CD1c-positive myeloid dendritic cell (primary cell): ENCODE results near the gene IRGM.

ENCODE experiments used
- DNase-seq: peaks from one replicate; pipeline ENCODE4 v3.0.0-alpha.2; 2016; ENCODE audit errors: extremely low spot score

Gene IRGM

DNA sequence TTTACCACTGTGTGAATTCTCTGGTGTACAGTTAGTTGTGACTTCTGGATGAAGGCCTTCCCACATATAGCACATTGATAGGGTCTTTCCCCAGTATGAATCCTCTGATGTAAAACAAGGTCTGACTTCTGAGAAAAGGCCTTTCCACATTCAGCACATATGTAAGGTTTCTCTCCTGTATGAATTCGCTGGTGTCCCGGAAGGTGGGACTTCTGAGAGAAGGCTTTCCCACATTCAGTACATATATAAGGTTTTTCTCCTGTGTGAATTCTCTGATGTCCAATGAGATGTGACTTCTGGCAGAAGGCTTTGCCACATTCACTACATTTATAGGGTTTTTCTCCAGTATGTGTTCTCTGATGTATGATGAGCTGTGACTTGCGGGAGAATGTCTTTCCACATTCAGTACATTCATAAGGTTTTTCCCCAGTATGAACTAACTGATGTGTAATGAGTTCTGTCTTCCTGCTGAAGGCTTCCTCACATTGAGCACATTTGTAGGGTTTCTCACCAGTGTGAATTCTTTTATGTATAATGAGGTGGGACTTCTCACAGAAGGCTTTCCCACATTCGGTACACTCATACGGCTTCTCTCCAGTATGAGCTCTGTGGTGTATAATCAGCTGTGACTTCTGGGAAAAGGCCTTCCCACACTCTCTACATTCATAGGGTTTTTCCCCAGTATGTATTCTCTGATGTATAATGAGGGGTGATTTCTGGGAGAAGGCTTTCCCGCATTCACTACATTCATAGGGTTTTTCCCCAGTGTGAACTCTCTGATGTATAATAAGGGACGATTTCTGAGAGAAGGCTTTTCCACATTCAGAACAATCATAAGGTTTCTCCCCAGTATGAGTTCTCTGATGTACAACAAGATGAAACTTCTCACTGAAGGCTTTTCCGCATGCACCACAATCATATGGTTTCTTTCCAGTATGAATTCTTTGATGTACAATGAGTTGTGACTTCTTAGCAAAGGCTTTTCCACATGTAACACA, 49.4 kb downstream of the IRGM start:
- DNase-seq: no peak
